Fibroblast of villous mesenchyme (primary cell): Measurements from ENCODE around the gene AMBP. TPM values are rescaled to one million over a fixed set of nuclear protein-coding genes. Genes with fewer than 3 reads are reported as not detected.

Source experiments
- DNase-seq: peaks from one replicate; pipeline ENCODE4 v3.0.0-alpha.2; 2010; ENCODE audit warnings: low read depth
- H3K4me3 ChIP-seq: 2 replicates; pipeline ENCODE4 v1.5.1; 2011; ENCODE audit warnings: low read depth, mild to moderate bottlenecking, low read length
- CTCF ChIP-seq: IDR thresholded peaks from 2 replicates; pipeline ENCODE4 v1.5.1; 2012; ENCODE audit warnings: low read depth, mild to moderate bottlenecking, low read length; ENCODE audit not compliant: insufficient read depth
- total RNA-seq: library from RNA; depleted of rRNA; stranded (reverse); fragments of >200 nt; gene quantifications from 2 replicates; pipeline ENCODE4 v1.2.3, GENCODE V29; 2012

Gene AMBP
- total RNA-seq, 1 donor, result not detected

DNA sequence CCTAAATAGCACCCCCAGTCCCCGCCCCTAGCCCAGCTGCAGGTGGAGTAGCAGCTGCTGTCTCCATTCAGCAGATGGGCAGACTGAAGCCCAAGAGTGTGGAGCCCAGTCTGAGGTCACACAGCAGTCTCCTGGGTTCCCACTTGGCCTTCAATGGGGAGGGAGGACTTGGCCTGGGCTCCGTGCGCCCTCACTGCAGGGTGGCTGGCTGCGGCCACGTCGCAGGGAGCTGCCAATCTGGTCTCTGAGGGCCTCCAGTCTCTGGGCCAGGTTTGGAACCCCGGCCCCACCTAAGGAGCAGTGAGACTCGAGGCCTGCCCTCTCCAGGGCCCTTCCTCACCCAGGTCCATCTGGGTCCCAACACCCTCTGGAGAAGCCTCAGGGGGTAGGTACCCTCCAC, 13.6 kb upstream of the AMBP start:
- H3K4me3 ChIP-seq, result no peak overlapping the region
- no peak for DNase-seq
- TF ChIP-seq CTCF, result no peak

- DNase-seq, result no peak
- no peak for TF ChIP-seq CTCF
- no peak overlapping the region for H3K4me3 ChIP-seq
These were observed 12.7 kb upstream of the AMBP start for GRCh38 chr9:114090798-114091197.

- no peak for DNase-seq
These were observed 11.2 kb upstream of the AMBP start for GRCh38 chr9:114089206-114089840.

DNA sequence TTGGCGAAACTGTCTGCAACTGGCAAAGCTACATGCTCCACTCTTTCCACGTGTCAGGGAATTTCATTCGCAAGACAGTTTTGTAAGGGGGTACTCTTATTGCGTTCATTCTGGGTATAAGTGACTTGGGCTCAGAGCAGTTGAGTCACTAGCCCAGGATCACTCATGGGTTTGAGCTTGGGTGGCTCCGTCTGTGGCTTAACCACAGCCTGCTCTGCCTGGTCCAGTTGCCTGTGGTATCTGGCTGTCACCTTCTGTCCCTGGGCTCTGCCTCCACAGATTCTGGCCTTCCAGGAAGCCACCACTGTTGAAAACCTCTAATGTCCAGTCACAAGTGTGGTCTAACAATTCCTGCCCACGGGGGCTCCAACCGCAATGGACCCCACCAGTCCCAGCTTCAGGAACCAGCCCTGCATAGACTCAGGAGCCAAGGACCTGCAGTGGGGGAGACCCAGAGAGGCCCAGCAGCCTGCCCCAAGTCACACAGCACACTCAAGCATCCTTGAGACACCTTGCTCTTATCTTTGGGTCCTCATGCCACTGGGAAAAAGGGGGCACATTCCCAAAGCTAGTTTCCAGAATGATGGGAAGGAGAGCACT, 10.6 kb upstream of the AMBP start:
- TF ChIP-seq CTCF, result no peak
- DNase-seq, result no peak
- H3K4me3 ChIP-seq, result no peak overlapping the region

More at GRCh38 chr9:114089206-114089840, 11.2 kb upstream of the AMBP start:
- no peak for TF ChIP-seq CTCF
- H3K4me3 ChIP-seq, result no peak overlapping the region

DNA sequence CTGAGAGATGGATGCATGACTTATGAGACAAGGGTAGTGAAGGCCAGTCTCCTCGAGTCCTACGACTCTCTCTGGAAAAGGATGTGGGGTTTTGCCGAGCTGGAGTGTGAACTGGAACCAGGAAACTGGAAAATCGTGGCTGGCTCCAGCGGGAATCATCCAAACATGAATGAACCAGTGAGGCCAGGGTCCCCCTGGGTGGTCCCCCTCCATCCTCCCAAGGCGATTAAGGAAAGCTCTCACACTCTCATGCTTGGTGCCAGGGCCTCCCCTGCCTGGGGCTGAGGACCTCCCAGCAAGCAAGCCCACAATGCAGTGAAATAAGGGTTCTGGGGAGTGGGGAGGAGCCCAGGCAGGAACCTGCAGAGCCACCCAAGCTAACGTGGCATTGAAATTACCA, 9.6 kb upstream of the AMBP start:
- TF ChIP-seq CTCF, result no peak
- H3K4me3 ChIP-seq, result no peak overlapping the region
- no peak for DNase-seq

GRCh38 chr9:114086607-114087006, 8.5 kb upstream of the AMBP start:
- TF ChIP-seq CTCF, result no peak
- no peak overlapping the region for H3K4me3 ChIP-seq
- DNase-seq, result no peak

DNA sequence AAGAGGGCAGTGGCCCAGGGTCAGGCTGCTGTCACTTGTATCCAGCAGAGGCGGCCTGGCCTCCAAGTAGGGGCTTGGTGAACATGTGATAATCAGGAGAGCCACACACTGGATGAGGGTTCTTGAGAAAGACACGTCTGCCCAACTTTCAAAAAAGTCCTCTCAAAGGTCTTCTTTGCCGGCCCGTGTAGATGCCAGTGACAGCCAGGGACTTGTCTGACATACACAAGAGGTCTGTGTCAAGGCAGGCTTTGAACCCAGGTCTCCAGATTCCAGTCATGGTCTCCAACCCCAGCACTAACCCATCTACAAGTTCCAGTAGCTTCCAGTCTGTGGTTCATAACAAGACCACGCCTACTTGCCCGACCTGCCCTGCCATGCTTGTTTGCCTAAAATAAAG, 7.9 kb upstream of the AMBP start:
- no peak for DNase-seq
- TF ChIP-seq CTCF, result no peak
- H3K4me3 ChIP-seq, result no peak overlapping the region
